ENCODE measurements around the gene SMYD3. TPM values are rescaled to one million over a fixed set of nuclear protein-coding genes. Genes with fewer than 3 reads are reported as not detected.

SMYD3 gene
- total RNA-seq, 1 experiment from 2014 or later: 29.6 TPM

GRCh38 chr1:246280551-246280950 lies 226.5 kb downstream of the SMYD3 start:
- ChIA-PET POLR2A (ENCODE audit: unreplicated experiment) (no interaction called here), CTCF (interaction anchor here (0.6 kb wide), 1 partner anchor 1127 kb away, joined by 3 read pairs; no protein-coding TSS in a partner anchor)
- Histone ChIP-seq H3K4me2 (no peak overlapping the region), H3K27me3 (ENCODE audit: insufficient read depth, low read depth) (no peaks in the 10 kb centered on the region), H3K4me1 (replicated peaks; ENCODE audit: insufficient read depth) (no peaks in the 10 kb centered on the region), H3K27ac (no peak overlapping the region), H3K79me2 (ENCODE audit: low read depth) (no peaks in the 10 kb centered on the region), H3K4me3 (no peak overlapping the region), H4K20me1 (ENCODE audit: insufficient read depth) (no peaks in the 10 kb centered on the region), H3K9me2 (ENCODE audit: insufficient read depth) (no peaks in the 10 kb centered on the region), H3F3A (ENCODE audit: insufficient read depth, low read depth) (no peaks in the 10 kb centered on the region), H3K9me3 (ENCODE audit: insufficient read depth, low read depth) (no peaks in the 10 kb centered on the region), H3K36me3 (ENCODE audit: low read depth) (no peaks in the 10 kb centered on the region), H2AFZ (no peak overlapping the region)
- intact Hi-C loops (cut with micrococcal nuclease; ENCODE audit: unreplicated experiment): loop anchor here (1.0 to 2.0 kb wide), 2 partner anchors 268 to 1125 kb away; no protein-coding TSS in a partner anchor
- no TSS peak for BruUV-seq (replicated peaks)
- DNase-seq: no peak
- TF ChIP-seq EZH2 (IDR thresholded peaks at IDR 0.05; ENCODE audit: low read depth) (no peak), CTCF (conservative IDR thresholded peaks at IDR 0.05) (0 out of 2 replicates have a peak, but pooled peaks have one; percentile 34)

DNA sequence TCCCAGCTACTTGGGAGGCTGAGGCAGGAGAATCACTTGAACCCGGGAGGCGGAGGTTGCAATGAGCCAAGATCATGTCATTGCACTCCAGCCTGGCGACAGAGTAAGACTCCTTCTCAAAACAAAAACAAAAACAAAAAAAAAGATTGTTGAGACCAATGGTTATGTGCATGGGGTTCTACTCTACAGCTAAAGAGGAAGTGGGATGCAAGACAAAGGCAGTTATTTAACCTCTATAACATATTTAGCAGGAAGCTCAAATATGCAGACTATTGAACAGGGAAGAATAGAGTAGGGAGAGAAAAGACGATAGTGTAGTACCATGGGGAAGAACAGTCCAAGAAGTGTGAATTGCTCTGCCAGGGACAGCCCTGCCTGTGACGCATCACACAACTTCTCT lies 227.7 kb downstream of the SMYD3 start:
- BruUV-seq (replicated peaks): no TSS peak
- no peak for TF ChIP-seq EZH2 (IDR thresholded peaks at IDR 0.05; ENCODE audit: low read depth)
- TF ChIP-seq CTCF (conservative IDR thresholded peaks at IDR 0.05): no peak
- POLR2A ChIA-PET (ENCODE audit: unreplicated experiment): no interaction called here
- Histone ChIP-seq H2AFZ (no peak overlapping the region), H3K36me3 (ENCODE audit: low read depth) (no peaks in the 10 kb centered on the region), H3K79me2 (ENCODE audit: low read depth) (no peaks in the 10 kb centered on the region), H3F3A (ENCODE audit: insufficient read depth, low read depth) (no peaks in the 10 kb centered on the region), H3K27ac (no peak overlapping the region), H3K9me3 (ENCODE audit: insufficient read depth, low read depth) (no peaks in the 10 kb centered on the region), H4K20me1 (ENCODE audit: insufficient read depth) (no peaks in the 10 kb centered on the region), H3K9me2 (ENCODE audit: insufficient read depth) (no peaks in the 10 kb centered on the region), H3K27me3 (ENCODE audit: insufficient read depth, low read depth) (no peaks in the 10 kb centered on the region), H3K4me2 (no peak overlapping the region), H3K4me1 (replicated peaks; ENCODE audit: insufficient read depth) (no peaks in the 10 kb centered on the region), H3K4me3 (no peak overlapping the region)
- no peak for DNase-seq
- CTCF ChIA-PET: no interaction called here
- intact Hi-C loops (cut with micrococcal nuclease; ENCODE audit: unreplicated experiment): no loop called here

DNA sequence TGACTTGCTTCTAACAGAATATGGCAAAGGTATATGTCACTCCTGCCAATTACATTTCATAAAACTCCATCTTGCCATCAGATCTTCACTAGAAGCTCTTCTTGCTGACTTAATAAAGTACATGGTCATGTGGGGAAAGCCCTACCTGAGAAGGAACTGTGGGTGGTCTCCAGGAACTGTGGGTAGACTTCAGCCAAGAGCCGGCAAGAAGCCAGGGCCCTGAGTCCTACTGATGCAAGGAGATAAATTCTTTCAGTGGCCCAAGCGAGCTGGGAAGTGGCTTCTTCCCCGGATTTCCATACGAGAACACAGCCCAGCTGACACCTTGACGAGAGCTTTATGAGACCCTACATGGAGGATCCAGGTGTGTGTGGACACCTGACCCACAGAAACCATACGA lies 228.7 kb downstream of the SMYD3 start:
- H3F3A ChIP-seq (ENCODE audit: insufficient read depth, low read depth): no peaks in the 10 kb centered on the region

More for the DNA sequence above, 228.7 kb downstream of the SMYD3 start:
- TF ChIP-seq EZH2 (IDR thresholded peaks at IDR 0.05; ENCODE audit: low read depth) (no peak), CTCF (conservative IDR thresholded peaks at IDR 0.05) (no peak)
- H3K27ac ChIP-seq: no peak overlapping the region
- H3K36me3 ChIP-seq (ENCODE audit: low read depth): no peaks in the 10 kb centered on the region
- H3K9me2 ChIP-seq (ENCODE audit: insufficient read depth): no peaks in the 10 kb centered on the region
- H4K20me1 ChIP-seq (ENCODE audit: insufficient read depth): no peaks in the 10 kb centered on the region
- no peak overlapping the region for H2AFZ ChIP-seq
- H3K79me2 ChIP-seq (ENCODE audit: low read depth): no peaks in the 10 kb centered on the region
- POLR2A ChIA-PET (ENCODE audit: unreplicated experiment): no interaction called here
- no peaks in the 10 kb centered on the region for H3K4me1 ChIP-seq (replicated peaks; ENCODE audit: insufficient read depth)
- BruUV-seq (replicated peaks): no TSS peak
- DNase-seq: no peak
- intact Hi-C loops (cut with micrococcal nuclease; ENCODE audit: unreplicated experiment): no loop called here
- no peaks in the 10 kb centered on the region for H3K27me3 ChIP-seq (ENCODE audit: insufficient read depth, low read depth)
- no peaks in the 10 kb centered on the region for H3K9me3 ChIP-seq (ENCODE audit: insufficient read depth, low read depth)
- H3K4me2 ChIP-seq: no peak overlapping the region
- no peak overlapping the region for H3K4me3 ChIP-seq
- CTCF ChIA-PET: no interaction called here
